Endothelial cell of umbilical vein (primary cell): ENCODE results near the gene QDPR. TPM values are rescaled to one million over a fixed set of nuclear protein-coding genes. Genes with fewer than 3 reads are reported as not detected.

Experiments used
- BruUV-seq: library from RNA; stranded (reverse); fragments of 400-500 nt; replicated peaks from 2 replicates; lab custom pipeline; 2021; lab: Mats Ljungman, UMichigan
- CTCF ChIA-PET: fragments of 300-600, 350-600 bp; sonication (Branson Sonifier 250); formaldehyde crosslinking; loops from one replicate; lab custom pipeline; 2021; ENCODE audit warnings: antibody characterized with exemption, inconsistent platforms; lab: Charles Lee
- POLR2A ChIA-PET: fragments of 300-600, 350-600 bp; sonication (Branson Sonifier 250); formaldehyde crosslinking; loops from one replicate; lab custom pipeline; 2021; ENCODE audit warnings: antibody characterized with exemption, inconsistent platforms; lab: Charles Lee
- DNase-seq: peaks from one replicate; pipeline ENCODE4 v3.0.0-alpha.2; 2011; ENCODE audit warnings: low read depth, low spot score
- FAIRE-seq: peaks from 2 replicates; lab custom pipeline; 2011; peaks lifted over from hg19 to GRCh38; lab: Jason Lieb, UNC
- H2AFZ ChIP-seq: 2 replicates; pipeline ENCODE4 v1.6.0; 2012; ENCODE audit warnings: low read depth, low read length, control low read depth, inconsistent platforms
- H3K27ac ChIP-seq: 2 replicates; pipeline ENCODE4 v1.5.1; 2011; ENCODE audit warnings: low read depth, mild to moderate bottlenecking, control low read depth, low read length, moderate library complexity; ENCODE audit not compliant: insufficient read depth
- H3K27me3 ChIP-seq, 2 experiments: 2 replicates each; pipeline versions ENCODE4 v1.6.0 to v1.6.1; 2011; ENCODE audit warnings: low read length in 2 of 2, mixed read lengths in 1 of 2; ENCODE audit not compliant: control insufficient read depth in 2 of 2, insufficient read depth in 2 of 2
- H3K36me3 ChIP-seq, 2 experiments: 2 replicates in 1 of 2; 3 replicates in 1 of 2; pipeline ENCODE4 v1.5.1; 2011; ENCODE audit warnings: low read length in 2 of 2, mild to moderate bottlenecking in 1 of 2, moderate library complexity in 1 of 2; ENCODE audit not compliant: control insufficient read depth in 2 of 2, insufficient read depth in 2 of 2; ENCODE audit errors: extremely low read depth in 1 of 2
- H3K4me1 ChIP-seq: 3 replicates; pipeline ENCODE4 v1.5.1; 2011; ENCODE audit warnings: mild to moderate bottlenecking, low read length; ENCODE audit not compliant: control insufficient read depth, insufficient read depth; ENCODE audit errors: extremely low read depth
- H3K4me2 ChIP-seq: 2 replicates; pipeline ENCODE4 v1.6.1; 2011; ENCODE audit warnings: low read length, control low read depth, mixed read lengths; ENCODE audit not compliant: insufficient read depth
- H3K4me3 ChIP-seq, 3 experiments: fragments of 200-600 bp in 1 of 3; sonication (generic), shearing (Covaris generic) in 1 of 3; replicated peaks in 1 of 3; 2 replicates each; pipeline ENCODE4 v1.5.1; 2011 to 2016; ENCODE audit warnings: control low read depth in 3 of 3, low read length in 3 of 3, mild to moderate bottlenecking in 2 of 3, inconsistent platforms in 1 of 3, low read depth in 1 of 3, moderate library complexity in 1 of 3; ENCODE audit not compliant: insufficient read depth in 1 of 3
- H3K79me2 ChIP-seq: 2 replicates; pipeline ENCODE4 v1.6.0; 2012; ENCODE audit warnings: low read length, inconsistent platforms; ENCODE audit not compliant: control insufficient read depth, insufficient read depth
- H3K9ac ChIP-seq: replicated peaks from 2 replicates; pipeline ENCODE3; 2011; ENCODE audit warnings: low read length, control low read depth; ENCODE audit not compliant: insufficient read depth; ENCODE audit errors: extremely low read depth
- H3K9me1 ChIP-seq: replicated peaks from 3 replicates; pipeline ENCODE4 v1.6.0; 2011; ENCODE audit warnings: mild to moderate bottlenecking, low read length; ENCODE audit not compliant: control insufficient read depth, insufficient read depth; ENCODE audit errors: extremely low read depth
- H3K9me3 ChIP-seq: replicated peaks from 2 replicates; pipeline ENCODE4 v1.5.1; 2012; ENCODE audit warnings: low read length, inconsistent platforms; ENCODE audit not compliant: control insufficient read depth, insufficient read depth
- H4K20me1 ChIP-seq: replicated peaks from 2 replicates; pipeline ENCODE3; 2011; ENCODE audit warnings: mild to moderate bottlenecking, low read length; ENCODE audit not compliant: control insufficient read depth, insufficient read depth; ENCODE audit errors: extremely low read depth
- EZH2 ChIP-seq: IDR thresholded peaks from 2 replicates; pipeline ENCODE4 v1.6.1; 2012; ENCODE audit warnings: borderline replicate concordance, low read depth, mild to moderate bottlenecking, moderate library complexity, low read length, inconsistent platforms; ENCODE audit not compliant: severe bottlenecking
- FOS ChIP-seq: IDR thresholded peaks from 2 replicates; pipeline ENCODE4 v1.6.1; 2011; ENCODE audit warnings: mild to moderate bottlenecking, low read length, moderate library complexity, borderline replicate concordance; ENCODE audit not compliant: insufficient read depth
- JUN ChIP-seq: IDR thresholded peaks from 2 replicates; pipeline ENCODE4 v1.6.1; 2011; ENCODE audit warnings: borderline replicate concordance, low read depth; ENCODE audit not compliant: insufficient read length, insufficient read depth
- POLR2A ChIP-seq: IDR thresholded peaks from 2 replicates; pipeline ENCODE4 v1.6.1; 2012; ENCODE audit warnings: low read depth, mild to moderate bottlenecking, control low read depth, low read length
- POLR2AphosphoS5 ChIP-seq: IDR thresholded peaks from 2 replicates; pipeline ENCODE4 v1.6.1; 2012; ENCODE audit warnings: low read depth, mild to moderate bottlenecking, control low read depth, low read length, moderate library complexity; ENCODE audit not compliant: insufficient read depth
- dilution Hi-C: fragments of 300-500 bp; cut with MboI; formaldehyde crosslinking; loops from one replicate; pipeline ENCODE4 v1.15.0; 2019; ENCODE audit warnings: low sequenced_read_pairs; ENCODE audit not compliant: extremely low pct_ligation_motif_present
- intact Hi-C: fragments of 100-400 bp; cut with micrococcal nuclease; formaldehyde crosslinking; loops from one replicate; pipeline ENCODE4 v1.10.0; 2022
- polyA plus RNA-seq, 4 experiments: library from polyadenylated mRNA; depleted of rRNA in 3 of 4; stranded (reverse) in 3 of 4; unstranded in 1 of 4; fragments of >200 nt; gene quantifications; 2 replicates each; pipeline versions ENCODE4 v1.2.1 to v1.2.3, GENCODE V29; 2011 to 2012; ENCODE audit warnings: missing spikeins in 1 of 4
- total RNA-seq: library from RNA; stranded (reverse); gene quantifications from 2 replicates; pipeline ENCODE4 v1.2.3, GENCODE V29; 2021
- TF ChIP-seq, protein P1 (sequence below): IDR thresholded peaks from 2 replicates; pipeline ENCODE4 v1.6.1; 2011; ENCODE audit not compliant: insufficient read depth, insufficient read length
- TF ChIP-seq, protein P2 (sequence below), 2 donors: IDR thresholded peaks; 1 replicate in 1 of 2; 2 replicates in 1 of 2; pipeline ENCODE4 v1.5.1; 2011; ENCODE audit warnings: low read length in 2 of 2, mild to moderate bottlenecking in 2 of 2, moderate library complexity in 2 of 2, control low read depth in 1 of 2, inconsistent platforms in 1 of 2, low read depth in 1 of 2; ENCODE audit not compliant: insufficient read depth in 1 of 2; ENCODE audit errors: extremely low read depth in 1 of 2

QDPR gene
- total and polyA plus RNA-seq, 2 donors (not counting 3 experiments of a cell fraction or from before 2014, with no cell fraction given) = 20.5 to 20.9 TPM

DNA sequence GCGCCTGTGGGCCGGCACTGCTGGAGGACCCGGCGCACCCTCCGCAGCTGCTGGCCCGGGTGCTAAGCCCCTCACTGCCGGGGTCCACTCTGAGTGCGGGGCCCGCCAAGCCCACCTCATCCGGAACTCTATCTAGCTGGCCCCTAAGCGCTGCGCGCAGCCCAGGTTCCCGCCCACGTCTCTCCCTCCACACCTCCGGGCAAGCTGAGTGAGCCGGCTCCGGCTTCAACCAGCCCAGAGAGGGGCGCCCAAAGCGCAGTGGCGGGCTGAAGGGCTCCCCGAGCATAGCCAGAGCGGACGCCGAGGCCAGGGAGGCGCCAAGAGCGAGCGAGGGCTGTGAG lies 75.2 kb downstream of the QDPR start:
- Histone ChIP-seq H3K79me2 (no peaks in the 10 kb centered on the region), H3K36me3 (no peaks in the 10 kb centered on the region), H3K27ac (no peak overlapping the region), H3K4me2 (no peak overlapping the region), H3K4me3 (no peak overlapping the region), H3K9me1 (no peaks in the 10 kb centered on the region), H2AFZ (no peak overlapping the region), H3K9me3 (no peaks in the 10 kb centered on the region), H3K4me1 (no peaks in the 10 kb centered on the region), H3K27me3 (no peaks in the 10 kb centered on the region), H4K20me1 (no peaks in the 10 kb centered on the region), H3K9ac (no peak overlapping the region)
- CTCF ChIA-PET = interaction anchor here (1.0 to 1.2 kb wide), 2 partner anchors 11 to 14 kb away, joined by 3 to 4 read pairs; no protein-coding TSS in a partner anchor
- BruUV-seq = no TSS peak
- no peak for TF ChIP-seq FOS
- TF ChIP-seq POLR2A = no peak
- TF ChIP-seq, protein P1, sequence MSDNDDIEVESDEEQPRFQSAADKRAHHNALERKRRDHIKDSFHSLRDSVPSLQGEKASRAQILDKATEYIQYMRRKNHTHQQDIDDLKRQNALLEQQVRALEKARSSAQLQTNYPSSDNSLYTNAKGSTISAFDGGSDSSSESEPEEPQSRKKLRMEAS = no peak
- no peak for TF ChIP-seq EZH2
- no peak for TF ChIP-seq JUN
- TF ChIP-seq, protein P2, sequence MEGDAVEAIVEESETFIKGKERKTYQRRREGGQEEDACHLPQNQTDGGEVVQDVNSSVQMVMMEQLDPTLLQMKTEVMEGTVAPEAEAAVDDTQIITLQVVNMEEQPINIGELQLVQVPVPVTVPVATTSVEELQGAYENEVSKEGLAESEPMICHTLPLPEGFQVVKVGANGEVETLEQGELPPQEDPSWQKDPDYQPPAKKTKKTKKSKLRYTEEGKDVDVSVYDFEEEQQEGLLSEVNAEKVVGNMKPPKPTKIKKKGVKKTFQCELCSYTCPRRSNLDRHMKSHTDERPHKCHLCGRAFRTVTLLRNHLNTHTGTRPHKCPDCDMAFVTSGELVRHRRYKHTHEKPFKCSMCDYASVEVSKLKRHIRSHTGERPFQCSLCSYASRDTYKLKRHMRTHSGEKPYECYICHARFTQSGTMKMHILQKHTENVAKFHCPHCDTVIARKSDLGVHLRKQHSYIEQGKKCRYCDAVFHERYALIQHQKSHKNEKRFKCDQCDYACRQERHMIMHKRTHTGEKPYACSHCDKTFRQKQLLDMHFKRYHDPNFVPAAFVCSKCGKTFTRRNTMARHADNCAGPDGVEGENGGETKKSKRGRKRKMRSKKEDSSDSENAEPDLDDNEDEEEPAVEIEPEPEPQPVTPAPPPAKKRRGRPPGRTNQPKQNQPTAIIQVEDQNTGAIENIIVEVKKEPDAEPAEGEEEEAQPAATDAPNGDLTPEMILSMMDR (IDR thresholded peaks at IDR 0.05; ENCODE audit: extremely low read depth in 1 of 2, insufficient read depth in 1 of 2, low read depth in 1 of 2, low read length in 2 of 2) = no peak
- TF ChIP-seq POLR2AphosphoS5 = no peak
- intact Hi-C loops (no loop called here), dilution Hi-C loops (no loop called here)
- FAIRE-seq (no peak), DNase-seq (no peak)
- POLR2A ChIA-PET = no interaction called here

Other genes with a start within 250 kb of the QDPR start
- not detected in 2 replicates for gene CLRN2, start 3.1 kb upstream of the QDPR start, total RNA-seq
- gene CLRN2, start 3.1 kb upstream of the QDPR start, polyA plus RNA-seq = not detected in 2 replicates
- gene LAP3, start 65.1 kb upstream of the QDPR start, total RNA-seq = 73.7 and 94.8 TPM in 2 replicates
- gene LAP3, start 65.1 kb upstream of the QDPR start, polyA plus RNA-seq = 69.2 and 82.4 TPM in 2 replicates
- gene MED28, start 102.6 kb upstream of the QDPR start, total RNA-seq = 41.2 and 49.1 TPM in 2 replicates
- 9.4 and 10.0 TPM in 2 replicates for gene MED28, start 102.6 kb upstream of the QDPR start, polyA plus RNA-seq